ENCODE results near the gene OCSTAMP.

The OCSTAMP gene

GRCh38 chr20:46573788-46574584 lies 23.5 kb upstream of the OCSTAMP start:
- H3K4me3 ChIP-seq (ENCODE audit: low read length), result no peak overlapping the region
- no peak overlapping the region for H3K4me2 ChIP-seq (ENCODE audit: low read depth, low read length)
- H3K36me3 ChIP-seq (replicated peaks; ENCODE audit: insufficient read depth, low read length), result no peaks in the 10 kb centered on the region
- no peaks in the 10 kb centered on the region for H3K27me3 ChIP-seq (replicated peaks; ENCODE audit: insufficient read depth, low read length)
- no peaks in the 10 kb centered on the region for H4K20me1 ChIP-seq (ENCODE audit: insufficient read depth, low read length)
- no peaks in the 10 kb centered on the region for H3F3A ChIP-seq (ENCODE audit: insufficient read depth, low read length)
- H3K27ac ChIP-seq (ENCODE audit: low read length), result no peak overlapping the region
- no peak overlapping the region for H2AFZ ChIP-seq (ENCODE audit: low read length)
- H3K9me2 ChIP-seq (replicated peaks; ENCODE audit: insufficient read depth, low read length), result no peaks in the 10 kb centered on the region
- DNase-seq, result no peak
- no peaks in the 10 kb centered on the region for H3K4me1 ChIP-seq (ENCODE audit: low read length)
- no peaks in the 10 kb centered on the region for H3K79me2 ChIP-seq (ENCODE audit: low read length)
- TF ChIP-seq EZH2phosphoT487 (IDR thresholded peaks at IDR 0.05; ENCODE audit: low read length) (no peak), CTCF (IDR thresholded peaks at IDR 0.05; ENCODE audit: low read length) (no peak), EZH2 (optimal IDR thresholded peaks at IDR 0.05; ENCODE audit: low read depth, low read length) (no peak)
- no peak overlapping the region for H3K9ac ChIP-seq (ENCODE audit: low read length)
- H3K9me3 ChIP-seq (replicated peaks; ENCODE audit: insufficient read depth, low read length), result no peaks in the 10 kb centered on the region

GRCh38 chr20:46573234-46573633 lies 22.8 kb upstream of the OCSTAMP start:
- DNase-seq, result no peak
- no peak overlapping the region for H3K4me3 ChIP-seq (ENCODE audit: low read length)
- H3K27me3 ChIP-seq (replicated peaks; ENCODE audit: insufficient read depth, low read length), result no peaks in the 10 kb centered on the region
- no peaks in the 10 kb centered on the region for H3K9me3 ChIP-seq (replicated peaks; ENCODE audit: insufficient read depth, low read length)
- H3K27ac ChIP-seq (ENCODE audit: low read length), result no peak overlapping the region
- TF ChIP-seq EZH2 (optimal IDR thresholded peaks at IDR 0.05; ENCODE audit: low read depth, low read length) (no peak), EZH2phosphoT487 (IDR thresholded peaks at IDR 0.05; ENCODE audit: low read length) (no peak), CTCF (IDR thresholded peaks at IDR 0.05; ENCODE audit: low read length) (no peak)
- no peaks in the 10 kb centered on the region for H3K79me2 ChIP-seq (ENCODE audit: low read length)
- H4K20me1 ChIP-seq (ENCODE audit: insufficient read depth, low read length), result no peaks in the 10 kb centered on the region
- H3K36me3 ChIP-seq (replicated peaks; ENCODE audit: insufficient read depth, low read length), result no peaks in the 10 kb centered on the region
- no peak overlapping the region for H2AFZ ChIP-seq (ENCODE audit: low read length)
- no peaks in the 10 kb centered on the region for H3F3A ChIP-seq (ENCODE audit: insufficient read depth, low read length)
- no peaks in the 10 kb centered on the region for H3K4me1 ChIP-seq (ENCODE audit: low read length)
- no peak overlapping the region for H3K9ac ChIP-seq (ENCODE audit: low read length)
- H3K4me2 ChIP-seq (ENCODE audit: low read depth, low read length), result no peak overlapping the region
- H3K9me2 ChIP-seq (replicated peaks; ENCODE audit: insufficient read depth, low read length), result no peaks in the 10 kb centered on the region

- no peak overlapping the region for H3K9ac ChIP-seq (ENCODE audit: low read length)
- DNase-seq, result no peak
- H3K79me2 ChIP-seq (ENCODE audit: low read length), result no peaks in the 10 kb centered on the region
- no peaks in the 10 kb centered on the region for H4K20me1 ChIP-seq (ENCODE audit: insufficient read depth, low read length)
- no peak overlapping the region for H3K27ac ChIP-seq (ENCODE audit: low read length)
- H3F3A ChIP-seq (ENCODE audit: insufficient read depth, low read length), result no peaks in the 10 kb centered on the region
- TF ChIP-seq EZH2 (optimal IDR thresholded peaks at IDR 0.05; ENCODE audit: low read depth, low read length) (no peak), CTCF (IDR thresholded peaks at IDR 0.05; ENCODE audit: low read length) (no peak), EZH2phosphoT487 (IDR thresholded peaks at IDR 0.05; ENCODE audit: low read length) (no peak)
- H3K4me2 ChIP-seq (ENCODE audit: low read depth, low read length), result no peak overlapping the region
- no peak overlapping the region for H2AFZ ChIP-seq (ENCODE audit: low read length)
- no peak overlapping the region for H3K4me3 ChIP-seq (ENCODE audit: low read length)
- H3K4me1 ChIP-seq (ENCODE audit: low read length), result no peaks in the 10 kb centered on the region
- no peaks in the 10 kb centered on the region for H3K27me3 ChIP-seq (replicated peaks; ENCODE audit: insufficient read depth, low read length)
- no peaks in the 10 kb centered on the region for H3K9me2 ChIP-seq (replicated peaks; ENCODE audit: insufficient read depth, low read length)
- H3K9me3 ChIP-seq (replicated peaks; ENCODE audit: insufficient read depth, low read length), result no peaks in the 10 kb centered on the region
- no peaks in the 10 kb centered on the region for H3K36me3 ChIP-seq (replicated peaks; ENCODE audit: insufficient read depth, low read length)
Measured at GRCh38 chr20:46572790-46573189, 22.3 kb upstream of the OCSTAMP start.

Data from MM.1S (cell line).